IPS-18a (cell line): ENCODE data around the gene HEYL.
A peak's percentile ranks its signal among the peaks of the same experiment; 100 is the strongest.

Experiments used
- H3K27ac ChIP-seq: one replicate; pipeline ENCODE4 v1.5.1; 2013; ENCODE audit warnings: low read length
- H3K27me3 ChIP-seq: one replicate; pipeline ENCODE4 v1.6.1; 2013; ENCODE audit warnings: mild to moderate bottlenecking, low read length; ENCODE audit not compliant: control insufficient read depth, insufficient read depth
- H3K36me3 ChIP-seq: one replicate; pipeline ENCODE4 v1.6.1; 2013; ENCODE audit warnings: low read depth, low read length; ENCODE audit not compliant: control insufficient read depth
- H3K4me1 ChIP-seq: one replicate; pipeline ENCODE4 v1.6.1; 2013; ENCODE audit warnings: low read depth, low read length; ENCODE audit not compliant: control insufficient read depth
- H3K4me3 ChIP-seq: one replicate; pipeline ENCODE4 v1.5.1; 2013; ENCODE audit warnings: low read length
- H3K9ac ChIP-seq: one replicate; pipeline ENCODE4 v1.6.1; 2013; ENCODE audit warnings: mild to moderate bottlenecking, low read length, moderate library complexity
- H3K9me3 ChIP-seq: one replicate; pipeline ENCODE4 v1.6.1; 2013; ENCODE audit warnings: low read depth, low read length; ENCODE audit not compliant: control insufficient read depth

Gene HEYL

DNA sequence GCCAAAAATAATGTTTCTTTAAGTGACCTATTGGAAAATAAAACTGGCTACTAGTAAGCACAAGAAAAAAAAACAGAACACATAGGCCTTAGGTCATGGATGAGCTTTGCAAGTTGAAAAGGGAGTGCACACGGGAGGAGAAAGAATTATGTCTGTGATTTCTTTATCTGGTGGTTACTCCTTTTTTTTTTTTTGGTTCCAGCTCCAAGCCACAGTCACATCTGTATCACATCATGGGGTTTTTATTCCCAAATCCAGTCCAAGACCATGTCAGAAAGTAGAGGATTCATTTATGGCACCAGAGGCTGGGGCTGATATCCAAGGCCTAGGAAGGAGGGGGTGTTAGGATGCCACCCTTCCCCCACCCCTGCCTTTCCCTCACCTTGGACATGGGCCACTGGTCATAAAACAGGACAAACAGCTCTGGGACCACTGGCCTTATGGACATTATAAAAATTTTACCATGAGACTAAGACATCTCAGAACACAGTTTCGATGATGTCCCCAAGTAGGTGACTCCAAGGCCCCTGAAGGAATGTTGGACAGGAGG, 10.3 kb upstream of the HEYL start:
- Histone ChIP-seq H3K4me3 (no peak overlapping the region), H3K27ac (no peak overlapping the region), H3K9ac (no peak overlapping the region), H3K27me3 (peaks cover 11% of the 10 kb centered on the region), H3K9me3 (no peaks in the 10 kb centered on the region), H3K4me1 (no peaks in the 10 kb centered on the region), H3K36me3 (no peaks in the 10 kb centered on the region)

- Histone ChIP-seq H3K4me3 (no peak overlapping the region), H3K36me3 (no peaks in the 10 kb centered on the region), H3K9me3 (no peaks in the 10 kb centered on the region), H3K27me3 (peaks cover 9% of the 10 kb centered on the region), H3K9ac (no peak overlapping the region), H3K27ac (no peak overlapping the region), H3K4me1 (no peaks in the 10 kb centered on the region)
These were observed 9.1 kb upstream of the HEYL start for GRCh38 chr1:39648496-39648895.

- H3K27ac ChIP-seq = no peak overlapping the region
- H3K4me1 ChIP-seq = no peaks in the 10 kb centered on the region
These were observed 7.8 kb upstream of the HEYL start for GRCh38 chr1:39647247-39647646.

GRCh38 chr1:39646232-39647081, 7.0 kb upstream of the HEYL start:
- no peaks in the 10 kb centered on the region for H3K36me3 ChIP-seq
- no peaks in the 10 kb centered on the region for H3K4me1 ChIP-seq
- no peaks in the 10 kb centered on the region for H3K9me3 ChIP-seq
- no peak overlapping the region for H3K4me3 ChIP-seq
- peaks cover 20% of the 10 kb centered on the region for H3K27me3 ChIP-seq
- no peak overlapping the region for H3K9ac ChIP-seq
- H3K27ac ChIP-seq = no peak overlapping the region

More at GRCh38 chr1:39647247-39647646, 7.8 kb upstream of the HEYL start:
- no peak overlapping the region for H3K9ac ChIP-seq
- H3K4me3 ChIP-seq = no peak overlapping the region
- H3K9me3 ChIP-seq = no peaks in the 10 kb centered on the region
- H3K27me3 ChIP-seq = peaks cover 19% of the 10 kb centered on the region
- H3K36me3 ChIP-seq = no peaks in the 10 kb centered on the region

DNA sequence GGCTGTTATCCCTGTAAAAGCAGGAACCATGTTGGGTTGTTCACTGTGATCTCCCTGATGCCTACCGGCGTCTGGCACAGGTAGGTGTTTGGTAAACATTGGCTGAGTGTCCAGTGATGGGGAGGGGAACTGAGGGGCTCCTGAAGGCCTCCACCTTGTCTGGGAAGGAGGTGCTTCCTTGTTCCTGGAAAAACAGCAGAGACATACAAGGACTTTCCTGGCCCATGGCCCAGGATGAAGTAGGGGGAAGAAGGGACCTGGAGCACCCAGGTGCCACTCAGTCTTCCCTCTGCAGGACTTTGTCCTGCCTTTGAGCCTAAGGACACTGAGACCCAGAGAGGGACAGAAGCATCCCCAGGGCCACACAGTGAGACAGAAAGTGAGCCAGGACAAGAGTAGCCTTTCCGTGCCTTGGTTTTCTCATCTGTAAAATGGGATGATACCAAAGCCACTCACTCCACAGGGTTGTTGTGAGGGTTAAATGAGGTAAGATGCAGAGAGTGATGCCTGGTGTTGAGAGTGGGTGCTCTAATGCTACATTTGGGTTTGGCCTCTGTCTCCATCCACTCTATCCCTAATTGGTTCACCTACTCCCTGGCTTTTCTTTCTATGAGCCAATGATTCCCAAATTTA, 6.1 kb upstream of the HEYL start:
- Histone ChIP-seq H3K9ac (no peak overlapping the region), H3K27ac (no peak overlapping the region), H3K4me1 (no peaks in the 10 kb centered on the region), H3K36me3 (no peaks in the 10 kb centered on the region), H3K27me3 (peaks cover 29% of the 10 kb centered on the region), H3K9me3 (no peaks in the 10 kb centered on the region), H3K4me3 (no peak overlapping the region)

GRCh38 chr1:39643705-39644104, 4.3 kb upstream of the HEYL start:
- no peaks in the 10 kb centered on the region for H3K4me1 ChIP-seq
- H3K9ac ChIP-seq = no peak overlapping the region
- peaks cover 43% of the 10 kb centered on the region for H3K27me3 ChIP-seq
- H3K4me3 ChIP-seq = no peak overlapping the region
- H3K36me3 ChIP-seq = no peaks in the 10 kb centered on the region
- no peaks in the 10 kb centered on the region for H3K9me3 ChIP-seq
- H3K27ac ChIP-seq = no peak overlapping the region

DNA sequence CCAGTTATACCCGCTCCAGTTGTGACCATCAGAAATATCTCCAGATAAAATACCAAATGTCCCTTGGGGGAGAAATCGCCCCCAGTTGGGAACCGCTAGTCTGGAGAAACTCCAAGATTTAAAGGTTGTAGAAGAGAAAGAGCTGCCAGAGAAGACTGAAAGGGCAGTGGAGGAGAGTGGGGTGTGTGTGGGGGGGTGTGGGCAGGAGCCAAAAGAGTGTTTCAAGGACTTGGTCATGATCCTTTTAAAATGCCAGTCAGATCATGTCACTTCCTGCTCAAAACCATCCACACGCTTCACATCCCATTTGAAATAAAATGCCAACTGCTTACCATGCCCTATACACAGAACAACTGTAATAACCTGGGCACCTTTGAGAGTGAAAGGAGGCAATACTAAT, 3.4 kb upstream of the HEYL start:
- Histone ChIP-seq H3K27me3 (peaks cover 52% of the 10 kb centered on the region), H3K4me1 (no peaks in the 10 kb centered on the region), H3K27ac (no peak overlapping the region)

GRCh38 chr1:39640861-39641260, 1.4 kb upstream of the HEYL start:
- Histone ChIP-seq H3K4me3 (no peak overlapping the region), H3K27ac (no peak overlapping the region), H3K4me1 (no peaks in the 10 kb centered on the region), H3K27me3 (peaks cover 66% of the 10 kb centered on the region), H3K9ac (no peak overlapping the region), H3K36me3 (no peaks in the 10 kb centered on the region), H3K9me3 (no peaks in the 10 kb centered on the region)

More for the DNA sequence above, 3.4 kb upstream of the HEYL start:
- no peak overlapping the region for H3K9ac ChIP-seq
- no peaks in the 10 kb centered on the region for H3K36me3 ChIP-seq
- H3K9me3 ChIP-seq = no peaks in the 10 kb centered on the region
- no peak overlapping the region for H3K4me3 ChIP-seq

GRCh38 chr1:39638965-39639304, 508 bp downstream of the HEYL start:
- Histone ChIP-seq H3K9ac (no peak overlapping the region), H3K9me3 (no peaks in the 10 kb centered on the region), H3K4me3 (peak overlapping the region; percentile 55), H3K4me1 (no peaks in the 10 kb centered on the region), H3K27ac (no peak overlapping the region), H3K36me3 (no peaks in the 10 kb centered on the region), H3K27me3 (peaks cover 81% of the 10 kb centered on the region)

GRCh38 chr1:39637361-39637760, 2.1 kb downstream of the HEYL start:
- H3K4me3 ChIP-seq = no peak overlapping the region
- peaks cover 7% of the 10 kb centered on the region for H3K4me1 ChIP-seq
- H3K27ac ChIP-seq = no peak overlapping the region
- no peaks in the 10 kb centered on the region for H3K36me3 ChIP-seq
- no peak overlapping the region for H3K9ac ChIP-seq
- peaks cover 79% of the 10 kb centered on the region for H3K27me3 ChIP-seq
- H3K9me3 ChIP-seq = no peaks in the 10 kb centered on the region

GRCh38 chr1:39635871-39636210, 3.6 kb downstream of the HEYL start:
- H3K4me3 ChIP-seq = no peak overlapping the region
- H3K27ac ChIP-seq = no peak overlapping the region

More at GRCh38 chr1:39635871-39636210, 3.6 kb downstream of the HEYL start:
- peaks cover 7% of the 10 kb centered on the region for H3K4me1 ChIP-seq
- H3K27me3 ChIP-seq = peaks cover 88% of the 10 kb centered on the region
- H3K9me3 ChIP-seq = no peaks in the 10 kb centered on the region
- no peaks in the 10 kb centered on the region for H3K36me3 ChIP-seq
- H3K9ac ChIP-seq = no peak overlapping the region
